Mesendoderm (in vitro differentiated cells): ENCODE results near the gene MSRB1.

ENCODE experiments used
- DNase-seq: peaks from one replicate; pipeline ENCODE4 v3.0.0; 2013
- H2AK5ac ChIP-seq: 2 replicates; pipeline ENCODE4 v1.6.1; 2013; ENCODE audit warnings: low read length, inconsistent platforms
- H2BK120ac ChIP-seq: 2 replicates; pipeline ENCODE4 v1.6.1; 2013; ENCODE audit warnings: low read depth, mild to moderate bottlenecking, low read length, moderate library complexity, mixed read lengths
- H2BK15ac ChIP-seq: replicated peaks from 2 replicates; pipeline ENCODE4 v1.6.1; 2013; ENCODE audit warnings: low read depth, mild to moderate bottlenecking, moderate library complexity
- H2BK5ac ChIP-seq: 2 replicates; pipeline ENCODE4 v1.6.1; 2013; ENCODE audit warnings: low read length, inconsistent platforms
- H3K18ac ChIP-seq: 2 replicates; pipeline ENCODE4 v1.6.1; 2013; ENCODE audit warnings: mild to moderate bottlenecking, low read length, mixed read lengths
- H3K23ac ChIP-seq: one replicate; pipeline ENCODE4 v1.6.1; 2013; ENCODE audit warnings: low read length
- H3K27ac ChIP-seq: 2 replicates; pipeline ENCODE4 v1.5.1; 2013; ENCODE audit warnings: low read depth, mild to moderate bottlenecking, inconsistent platforms, low read length, moderate library complexity
- H3K27me3 ChIP-seq: 2 replicates; pipeline ENCODE4 v1.6.1; 2013; ENCODE audit warnings: low read length, control low read depth, mild to moderate bottlenecking, inconsistent platforms; ENCODE audit not compliant: insufficient read depth, poor library complexity
- H3K36me3 ChIP-seq: 2 replicates; pipeline ENCODE4 v1.6.1; 2013; ENCODE audit warnings: low read length, inconsistent platforms; ENCODE audit not compliant: control insufficient read depth, insufficient read depth
- H3K4ac ChIP-seq: one replicate; pipeline ENCODE4 v1.6.1; 2013; ENCODE audit warnings: low read depth, mild to moderate bottlenecking, low read length, moderate library complexity
- H3K4me1 ChIP-seq: 2 replicates; pipeline ENCODE4 v1.6.1; 2013; ENCODE audit warnings: low read depth, low read length, inconsistent platforms; ENCODE audit not compliant: control insufficient read depth
- H3K4me2 ChIP-seq: 2 replicates; pipeline ENCODE4 v1.6.1; 2013; ENCODE audit warnings: low read length
- H3K4me3 ChIP-seq: 2 replicates; pipeline ENCODE4 v1.5.1; 2013; ENCODE audit warnings: mild to moderate bottlenecking, low read length
- H3K56ac ChIP-seq: one replicate; pipeline ENCODE4 v1.6.1; 2013; ENCODE audit warnings: low read length
- H3K79me1 ChIP-seq: 2 replicates; pipeline ENCODE4 v1.6.1; 2013; ENCODE audit warnings: low read length, inconsistent platforms
- H3K79me2 ChIP-seq: 2 replicates; pipeline ENCODE4 v1.6.1; 2013; ENCODE audit warnings: mild to moderate bottlenecking, low read length; ENCODE audit not compliant: control insufficient read depth, insufficient read depth
- H3K9ac ChIP-seq: 2 replicates; pipeline ENCODE4 v1.6.1; 2013; ENCODE audit warnings: low read length, inconsistent platforms
- H4K5ac ChIP-seq: one replicate; pipeline ENCODE4 v1.6.1; 2013; ENCODE audit warnings: low read length
- H4K8ac ChIP-seq: one replicate; pipeline ENCODE4 v1.6.1; 2013; ENCODE audit warnings: low read depth, mild to moderate bottlenecking, control low read depth, low read length, moderate library complexity
- WGBS: extraction: QIAGEN DNeasy Blood & Tissue Kit; methylation state at CpG from one replicate; pipeline ENCODE4 v1.1.7; 2013; ENCODE audit warnings: low lambda C conversion rate, missing lambda C conversion rate; ENCODE audit not compliant: insufficient coverage; ENCODE audit errors: extremely low coverage; 5-methylcytosine and 5-hydroxymethylcytosine counted together

MSRB1 gene

GRCh38 chr16:1915732-1916639 is 27.0 kb downstream of the MSRB1 start:
- no peak overlapping the region for H3K18ac ChIP-seq
- no peaks in the 10 kb centered on the region for H3K4me1 ChIP-seq
- H4K8ac ChIP-seq = no peak overlapping the region
- no CpG with 5 or more reads among the region's 25 CpGs for WGBS
- H3K56ac ChIP-seq = no peak overlapping the region
- no peak overlapping the region for H2BK15ac ChIP-seq
- H3K27ac ChIP-seq = no peak overlapping the region
- H3K9ac ChIP-seq = no peak overlapping the region
- no peak overlapping the region for H4K5ac ChIP-seq
- no peak overlapping the region for H3K4me3 ChIP-seq
- H3K4ac ChIP-seq = no peak overlapping the region
- H3K79me2 ChIP-seq = no peaks in the 10 kb centered on the region
- H2AK5ac ChIP-seq = no peak overlapping the region
- H3K4me2 ChIP-seq = no peak overlapping the region
- H3K79me1 ChIP-seq = no peaks in the 10 kb centered on the region
- H2BK5ac ChIP-seq = no peak overlapping the region
- H3K27me3 ChIP-seq = peaks cover 34% of the 10 kb centered on the region
- no peak for DNase-seq
- no peak overlapping the region for H3K23ac ChIP-seq
- no peak overlapping the region for H2BK120ac ChIP-seq
- no peaks in the 10 kb centered on the region for H3K36me3 ChIP-seq

GRCh38 chr16:1914988-1915387 is 28.0 kb downstream of the MSRB1 start:
- H4K8ac ChIP-seq = no peak overlapping the region
- no peaks in the 10 kb centered on the region for H3K4me1 ChIP-seq
- H2BK120ac ChIP-seq = no peak overlapping the region
- WGBS = no CpG with 5 or more reads among the region's 8 CpGs
- H2AK5ac ChIP-seq = no peak overlapping the region
- no peak overlapping the region for H3K4me3 ChIP-seq
- no peak overlapping the region for H3K27ac ChIP-seq
- no peak overlapping the region for H3K56ac ChIP-seq
- H3K36me3 ChIP-seq = no peaks in the 10 kb centered on the region
- H4K5ac ChIP-seq = no peak overlapping the region
- H2BK15ac ChIP-seq = no peak overlapping the region
- DNase-seq = no peak
- H3K27me3 ChIP-seq = peaks cover 28% of the 10 kb centered on the region
- no peaks in the 10 kb centered on the region for H3K79me1 ChIP-seq
- no peaks in the 10 kb centered on the region for H3K79me2 ChIP-seq
- H3K18ac ChIP-seq = no peak overlapping the region
- no peak overlapping the region for H3K9ac ChIP-seq
- no peak overlapping the region for H2BK5ac ChIP-seq
- no peak overlapping the region for H3K4ac ChIP-seq
- H3K4me2 ChIP-seq = no peak overlapping the region
- H3K23ac ChIP-seq = no peak overlapping the region

- H3K79me2 ChIP-seq = no peaks in the 10 kb centered on the region
- no peak overlapping the region for H3K4me3 ChIP-seq
- no peak overlapping the region for H4K5ac ChIP-seq
- H3K27me3 ChIP-seq = peaks cover 21% of the 10 kb centered on the region
- no peaks in the 10 kb centered on the region for H3K36me3 ChIP-seq
- no peaks in the 10 kb centered on the region for H3K79me1 ChIP-seq
- H3K4me2 ChIP-seq = no peak overlapping the region
- no peak overlapping the region for H3K4ac ChIP-seq
- no peak overlapping the region for H3K9ac ChIP-seq
- no peak for DNase-seq
- no peak overlapping the region for H3K18ac ChIP-seq
- WGBS = no CpG with 5 or more reads among the region's 15 CpGs
- no peaks in the 10 kb centered on the region for H3K4me1 ChIP-seq
- H2BK120ac ChIP-seq = no peak overlapping the region
- H3K23ac ChIP-seq = no peak overlapping the region
- no peak overlapping the region for H2BK15ac ChIP-seq
- no peak overlapping the region for H2BK5ac ChIP-seq
- H2AK5ac ChIP-seq = no peak overlapping the region
- no peak overlapping the region for H3K56ac ChIP-seq
- no peak overlapping the region for H3K27ac ChIP-seq
- H4K8ac ChIP-seq = no peak overlapping the region
Measured at GRCh38 chr16:1914084-1914608, 28.9 kb downstream of the MSRB1 start.

GRCh38 chr16:1913327-1914083 is 29.5 kb downstream of the MSRB1 start:
- H3K23ac ChIP-seq = no peak overlapping the region
- H2BK120ac ChIP-seq = no peak overlapping the region
- H4K8ac ChIP-seq = no peak overlapping the region
- no peak overlapping the region for H3K4me3 ChIP-seq
- H3K18ac ChIP-seq = no peak overlapping the region
- H2AK5ac ChIP-seq = no peak overlapping the region
- H3K79me1 ChIP-seq = no peaks in the 10 kb centered on the region
- no peak overlapping the region for H3K56ac ChIP-seq
- no peak overlapping the region for H3K4ac ChIP-seq
- no peak overlapping the region for H3K4me2 ChIP-seq
- H3K9ac ChIP-seq = no peak overlapping the region
- DNase-seq = no peak
- no peak overlapping the region for H2BK5ac ChIP-seq
- H2BK15ac ChIP-seq = no peak overlapping the region
- H4K5ac ChIP-seq = no peak overlapping the region
- H3K36me3 ChIP-seq = no peaks in the 10 kb centered on the region
- no peaks in the 10 kb centered on the region for H3K79me2 ChIP-seq
- no CpG with 5 or more reads among the region's 21 CpGs for WGBS
- H3K4me1 ChIP-seq = no peaks in the 10 kb centered on the region
- H3K27ac ChIP-seq = no peak overlapping the region
- H3K27me3 ChIP-seq = peaks cover 14% of the 10 kb centered on the region

GRCh38 chr16:1912215-1912543 is 30.8 kb downstream of the MSRB1 start:
- no peaks in the 10 kb centered on the region for H3K79me2 ChIP-seq

More at GRCh38 chr16:1912215-1912543, 30.8 kb downstream of the MSRB1 start:
- Histone ChIP-seq H3K18ac (no peak overlapping the region), H2AK5ac (no peak overlapping the region), H3K4me1 (no peaks in the 10 kb centered on the region), H3K9ac (no peak overlapping the region), H4K8ac (no peak overlapping the region), H2BK120ac (no peak overlapping the region), H4K5ac (no peak overlapping the region), H3K4me2 (no peak overlapping the region), H3K27me3 (peaks cover 4% of the 10 kb centered on the region), H3K79me1 (no peaks in the 10 kb centered on the region), H3K4ac (no peak overlapping the region), H3K56ac (no peak overlapping the region), H3K36me3 (no peaks in the 10 kb centered on the region), H3K4me3 (no peak overlapping the region), H2BK5ac (no peak overlapping the region), H3K27ac (no peak overlapping the region), H3K23ac (no peak overlapping the region), H2BK15ac (no peak overlapping the region)
- DNase-seq = no peak
- WGBS = no CpG with 5 or more reads among the region's 17 CpGs
